ENCODE results near the gene HGS.
"Not testable (repeated sequence)": the region's sequence is repeated elsewhere in the genome, so short reads cannot be mapped to it uniquely, and the experiment has no call there.

Gene HGS

GRCh38 chr17:81738801-81739393, 55.1 kb downstream of the HGS start:
- Histone ChIP-seq H3K9me3 (ENCODE audit: control insufficient read depth, insufficient read depth, low read length) (no peaks in the 10 kb centered on the region), H3F3A (ENCODE audit: control insufficient read depth, insufficient read depth) (no peaks in the 10 kb centered on the region), H3K4me2 (ENCODE audit: low read length) (no peak overlapping the region), H3K27me3 (ENCODE audit: control insufficient read depth, low read length) (peaks cover 7% of the 10 kb centered on the region), H3K36me3 (ENCODE audit: control insufficient read depth, low read length) (no peaks in the 10 kb centered on the region), H4K20me1 (ENCODE audit: control insufficient read depth, insufficient read depth, low read depth, low read length) (no peaks in the 10 kb centered on the region), H3K4me3 (ENCODE audit: low read length) (no peak overlapping the region), H3K9me2 (replicated peaks; ENCODE audit: control insufficient read depth, low read length) (no peaks in the 10 kb centered on the region), H3K27ac (ENCODE audit: low read depth, low read length) (no peak overlapping the region), H3K79me2 (ENCODE audit: control insufficient read depth, low read length) (no peaks in the 10 kb centered on the region), H3K4me1 (ENCODE audit: control insufficient read depth, low read length) (no peaks in the 10 kb centered on the region)
- TF ChIP-seq EZH2phosphoT487 (IDR thresholded peaks at IDR 0.05; ENCODE audit: borderline replicate concordance, low read length) (no peak), CTCF (IDR thresholded peaks at IDR 0.05; ENCODE audit: low read depth, low read length, poor library complexity, severe bottlenecking) (no peak)

- not testable (repeated sequence) for H3K27me3 ChIP-seq (ENCODE audit: control insufficient read depth, low read length); H3K4me2 ChIP-seq (ENCODE audit: low read length)
Observed at GRCh38 chr17:81739593-81739992, 55.8 kb downstream of the HGS start.

GRCh38 chr17:81740395-81740961, 56.7 kb downstream of the HGS start:
- no peaks in the 10 kb centered on the region for H3K9me2 ChIP-seq (replicated peaks; ENCODE audit: control insufficient read depth, low read length)
- no peaks in the 10 kb centered on the region for H3K4me1 ChIP-seq (ENCODE audit: control insufficient read depth, low read length)
- no peaks in the 10 kb centered on the region for H3K9me3 ChIP-seq (ENCODE audit: control insufficient read depth, insufficient read depth, low read length)
- no peaks in the 10 kb centered on the region for H3K79me2 ChIP-seq (ENCODE audit: control insufficient read depth, low read length)
- H3K27ac ChIP-seq (ENCODE audit: low read depth, low read length): no peak overlapping the region
- no peaks in the 10 kb centered on the region for H3F3A ChIP-seq (ENCODE audit: control insufficient read depth, insufficient read depth)
- TF ChIP-seq EZH2phosphoT487 (IDR thresholded peaks at IDR 0.05; ENCODE audit: borderline replicate concordance, low read length) (no peak), CTCF (IDR thresholded peaks at IDR 0.05; ENCODE audit: low read depth, low read length, poor library complexity, severe bottlenecking) (no peak)
- H3K36me3 ChIP-seq (ENCODE audit: control insufficient read depth, low read length): no peaks in the 10 kb centered on the region
- no peak overlapping the region for H3K4me2 ChIP-seq (ENCODE audit: low read length)
- H3K27me3 ChIP-seq (ENCODE audit: control insufficient read depth, low read length): peaks cover 2% of the 10 kb centered on the region
- no peaks in the 10 kb centered on the region for H4K20me1 ChIP-seq (ENCODE audit: control insufficient read depth, insufficient read depth, low read depth, low read length)
- H3K4me3 ChIP-seq (ENCODE audit: low read length): no peak overlapping the region

More at GRCh38 chr17:81739593-81739992, 55.8 kb downstream of the HGS start:
- H3K9me3 ChIP-seq (ENCODE audit: control insufficient read depth, insufficient read depth, low read length); H3K9me2 ChIP-seq (replicated peaks; ENCODE audit: control insufficient read depth, low read length); H3K27ac ChIP-seq (ENCODE audit: low read depth, low read length); H3F3A ChIP-seq (ENCODE audit: control insufficient read depth, insufficient read depth); H3K4me3 ChIP-seq (ENCODE audit: low read length); H3K4me1 ChIP-seq (ENCODE audit: control insufficient read depth, low read length); H4K20me1 ChIP-seq (ENCODE audit: control insufficient read depth, insufficient read depth, low read depth, low read length); H3K79me2 ChIP-seq (ENCODE audit: control insufficient read depth, low read length); H3K36me3 ChIP-seq (ENCODE audit: control insufficient read depth, low read length): not testable (repeated sequence)

GRCh38 chr17:81741049-81741593, 57.3 kb downstream of the HGS start:
- Histone ChIP-seq H3F3A (ENCODE audit: control insufficient read depth, insufficient read depth) (no peaks in the 10 kb centered on the region), H3K79me2 (ENCODE audit: control insufficient read depth, low read length) (no peaks in the 10 kb centered on the region), H3K36me3 (ENCODE audit: control insufficient read depth, low read length) (no peaks in the 10 kb centered on the region), H3K4me3 (ENCODE audit: low read length) (no peak overlapping the region), H3K4me2 (ENCODE audit: low read length) (no peak overlapping the region), H3K27me3 (ENCODE audit: control insufficient read depth, low read length) (no peaks in the 10 kb centered on the region), H4K20me1 (ENCODE audit: control insufficient read depth, insufficient read depth, low read depth, low read length) (no peaks in the 10 kb centered on the region), H3K4me1 (ENCODE audit: control insufficient read depth, low read length) (no peaks in the 10 kb centered on the region), H3K9me3 (ENCODE audit: control insufficient read depth, insufficient read depth, low read length) (no peaks in the 10 kb centered on the region), H3K27ac (ENCODE audit: low read depth, low read length) (no peak overlapping the region), H3K9me2 (replicated peaks; ENCODE audit: control insufficient read depth, low read length) (no peaks in the 10 kb centered on the region)
- TF ChIP-seq EZH2phosphoT487 (IDR thresholded peaks at IDR 0.05; ENCODE audit: borderline replicate concordance, low read length) (no peak), CTCF (IDR thresholded peaks at IDR 0.05; ENCODE audit: low read depth, low read length, poor library complexity, severe bottlenecking) (no peak)

All from DOHH2 (cell line).